HCT116 (cell line): ENCODE data around the gene WBP2NL. TPM values are rescaled to one million over a fixed set of nuclear protein-coding genes. Genes with fewer than 3 reads are reported as not detected.

Experiments
- ATAC-seq: fragments of 200-7000 bp; cut with Tn5 transposase; 2 replicates; pipeline ENCODE4 v1.9.1; 2020; ENCODE audit warnings: mild to moderate bottlenecking, moderate library complexity
- BruUV-seq: library from RNA; stranded (reverse); fragments of 400-500 nt; replicated peaks from 2 replicates; lab custom pipeline; 2021; lab: Mats Ljungman, UMichigan
- CTCF ChIA-PET: fragments of 300-600 bp; sonication (Branson Sonifier 250); formaldehyde crosslinking; loops from one replicate; lab custom pipeline; 2021; ENCODE audit warnings: antibody characterized with exemption; lab: Charles Lee
- POLR2A ChIA-PET: fragments of 300-600, 350-600 bp; sonication (Branson Sonifier 250); formaldehyde crosslinking; loops from one replicate; lab custom pipeline; 2021; ENCODE audit warnings: antibody characterized with exemption; lab: Charles Lee
- RAD21 ChIA-PET, 2 experiments: fragments of 300-600 bp; sonication (Branson Sonifier 250); formaldehyde crosslinking; loops; one replicate each; lab custom pipeline; 2023; ENCODE audit warnings: low total read pairs in 2 of 2; ENCODE audit not compliant: uncharacterized antibody in 2 of 2, unreplicated experiment in 2 of 2, low non-redundant PET in 1 of 2; lab: Charles Lee
- DNase-seq: peaks from one replicate; pipeline ENCODE4 v3.0.0-alpha.2; 2010; ENCODE audit warnings: low read depth, low spot score
- H2AFZ ChIP-seq: fragments of 200-600 bp; shearing (Covaris generic), sonication (generic); 2 replicates; pipeline ENCODE4 v1.6.1; 2017; ENCODE audit warnings: low read depth, mixed run types, mixed read lengths, antibody characterized with exemption, low read length; ENCODE audit not compliant: poor library complexity, severe bottlenecking
- H3K27ac ChIP-seq: 2 replicates; pipeline ENCODE4 v1.5.1; 2012; ENCODE audit warnings: low read depth, low read length
- H3K27me3 ChIP-seq: fragments of 200-600 bp; sonication (generic); 2 replicates; pipeline ENCODE4 v1.6.1; 2016; ENCODE audit warnings: mixed run types, low read length, mixed read lengths; ENCODE audit not compliant: insufficient read depth
- H3K36me3 ChIP-seq, 2 experiments: fragments of 200-500 bp in 1 of 2; fragments of 200-600 bp in 1 of 2; sonication (Bioruptor generic) in 1 of 2; sonication (generic) in 1 of 2; 2 replicates each; pipeline versions ENCODE4 v1.5.1 to v1.6.1; 2014 to 2016; ENCODE audit warnings: low read length in 2 of 2, inconsistent platforms in 1 of 2, mixed read lengths in 1 of 2, mixed run types in 1 of 2; ENCODE audit not compliant: insufficient read depth in 2 of 2, control insufficient read depth in 1 of 2
- H3K4me1 ChIP-seq, 2 experiments: fragments of 200-600 bp in 1 of 2; sonication (generic) in 1 of 2; 2 replicates each; pipeline versions ENCODE4 v1.5.1 to v1.6.1; 2012 to 2017; ENCODE audit warnings: low read length in 2 of 2, inconsistent platforms in 1 of 2, mild to moderate bottlenecking in 1 of 2, mixed read lengths in 1 of 2, mixed run types in 1 of 2, moderate library complexity in 1 of 2; ENCODE audit not compliant: insufficient read depth in 2 of 2, control insufficient read depth in 1 of 2
- H3K4me2 ChIP-seq: fragments of 200-600 bp; sonication (generic); 2 replicates; pipeline ENCODE4 v1.6.1; 2017; ENCODE audit warnings: mixed run types, low read length, mixed read lengths
- H3K4me3 ChIP-seq, 2 experiments: fragments of 200-600 bp in 1 of 2; sonication (generic) in 1 of 2; replicated peaks in 1 of 2; 2 replicates each; pipeline ENCODE4 v1.5.1; 2011 to 2016; ENCODE audit warnings: low read length in 2 of 2, control low read depth in 1 of 2, low read depth in 1 of 2, mild to moderate bottlenecking in 1 of 2, mixed read lengths in 1 of 2, mixed run types in 1 of 2
- H3K79me2 ChIP-seq: fragments of 200-600 bp; sonication (generic); 2 replicates; pipeline ENCODE4 v1.6.1; 2017; ENCODE audit warnings: mild to moderate bottlenecking, mixed run types, low read length, moderate library complexity, mixed read lengths; ENCODE audit not compliant: insufficient read depth
- H3K9ac ChIP-seq: fragments of 200-600 bp; sonication (generic); 2 replicates; pipeline ENCODE4 v1.6.1; 2016; ENCODE audit warnings: low read length, mixed read lengths
- H3K9me2 ChIP-seq: fragments of 200-600 bp; sonication (generic), shearing (Covaris generic); 2 replicates; pipeline ENCODE4 v1.6.1; 2017; ENCODE audit warnings: mixed run types, mild to moderate bottlenecking, moderate library complexity; ENCODE audit not compliant: insufficient read depth
- H3K9me3 ChIP-seq, 2 experiments: fragments of 200-500 bp in 1 of 2; fragments of 200-600 bp in 1 of 2; sonication (Bioruptor generic) in 1 of 2; sonication (generic) in 1 of 2; 2 replicates each; pipeline ENCODE4 v1.6.1; 2014 to 2017; ENCODE audit warnings: low read length in 2 of 2, mixed read lengths in 2 of 2, inconsistent platforms in 1 of 2, low read depth in 1 of 2, mild to moderate bottlenecking in 1 of 2, mixed run types in 1 of 2, moderate library complexity in 1 of 2; ENCODE audit not compliant: control insufficient read depth in 1 of 2, insufficient read depth in 1 of 2
- H4K20me1 ChIP-seq: fragments of 200-600 bp; sonication (generic), shearing (Covaris generic); 2 replicates; pipeline ENCODE4 v1.6.1; 2017; ENCODE audit warnings: mixed run types, mild to moderate bottlenecking, moderate library complexity; ENCODE audit not compliant: insufficient read depth
- CEBPB ChIP-seq: IDR thresholded peaks from 2 replicates; pipeline ENCODE4 v1.6.1; 2012; ENCODE audit warnings: low read depth
- EGR1 ChIP-seq: IDR thresholded peaks from 2 replicates; pipeline ENCODE4 v1.6.1; 2012; ENCODE audit warnings: low read depth
- ELF1 ChIP-seq: IDR thresholded peaks from 2 replicates; pipeline ENCODE4 v1.6.1; 2012; ENCODE audit warnings: low read depth, borderline replicate concordance
- EZH2 ChIP-seq: fragments of 200-600 bp; sonication (generic); IDR thresholded peaks from 2 replicates; pipeline ENCODE4 v1.6.1; 2017; ENCODE audit warnings: antibody characterized with exemption, mixed run types
- EZH2phosphoT487 ChIP-seq: fragments of 200-600 bp; IDR thresholded peaks from 2 replicates; pipeline ENCODE4 v1.6.1; 2018; ENCODE audit warnings: antibody characterized with exemption, borderline replicate concordance
- FOSL1 ChIP-seq: IDR thresholded peaks from 2 replicates; pipeline ENCODE4 v1.6.1; 2012; ENCODE audit warnings: low read depth
- JUND ChIP-seq: IDR thresholded peaks from 2 replicates; pipeline ENCODE4 v1.6.1; 2012
- POLR2A ChIP-seq: IDR thresholded peaks from 2 replicates; pipeline ENCODE4 v1.7.0; 2011; ENCODE audit warnings: borderline replicate concordance; ENCODE audit not compliant: insufficient read depth, insufficient read length; ENCODE audit errors: extremely low read depth
- POLR2AphosphoS5 ChIP-seq: IDR thresholded peaks from 2 replicates; pipeline ENCODE4 v1.6.1; 2011; ENCODE audit warnings: mild to moderate bottlenecking, low read depth, low read length, moderate library complexity
- RAD21 ChIP-seq: IDR thresholded peaks from 2 replicates; pipeline ENCODE4 v1.6.1; 2012; ENCODE audit warnings: low read depth, mild to moderate bottlenecking
- SIN3A ChIP-seq: IDR thresholded peaks from 2 replicates; pipeline ENCODE4 v1.6.1; 2012; ENCODE audit warnings: low read depth
- SP1 ChIP-seq: IDR thresholded peaks from 2 replicates; pipeline ENCODE4 v1.6.1; 2012; ENCODE audit warnings: low read depth
- SRF ChIP-seq: IDR thresholded peaks from 2 replicates; pipeline ENCODE4 v1.6.1; 2012; ENCODE audit warnings: low read depth
- TCF7L2 ChIP-seq: IDR thresholded peaks from 2 replicates; pipeline ENCODE4 v1.7.0; 2011; ENCODE audit warnings: borderline replicate concordance, inconsistent platforms; ENCODE audit not compliant: insufficient read depth, insufficient read length; ENCODE audit errors: extremely low read depth
- YY1 ChIP-seq: IDR thresholded peaks from 2 replicates; pipeline ENCODE4 v1.6.1; 2011; ENCODE audit warnings: low read length, low read depth, moderate library complexity, mild to moderate bottlenecking; ENCODE audit not compliant: insufficient replicate concordance; ENCODE audit errors: extremely low read depth
- ZBTB33 ChIP-seq: IDR thresholded peaks from 2 replicates; pipeline ENCODE4 v1.6.1; 2011; ENCODE audit warnings: mild to moderate bottlenecking, low read length, moderate library complexity; ENCODE audit not compliant: insufficient replicate concordance; ENCODE audit errors: extremely low read depth
- ZFX ChIP-seq: fragments of 450-650 bp; IDR thresholded peaks from 2 replicates; pipeline ENCODE4 v1.6.1; 2017
- ZNF274 ChIP-seq: fragments of 200-500 bp; sonication (Bioruptor generic); IDR thresholded peaks from 2 replicates; pipeline ENCODE4 v1.6.1; 2014; ENCODE audit warnings: mild to moderate bottlenecking, low read depth, low read length, inconsistent platforms
- intact Hi-C: fragments of 100-400 bp; cut with micrococcal nuclease; formaldehyde crosslinking; loops from 2 replicates; pipeline ENCODE4 v1.10.0; 2022
- total RNA-seq: library from RNA; stranded (reverse); gene quantifications from one replicate; pipeline ENCODE4 v1.2.1, GENCODE V29; 2021; ENCODE audit not compliant: unreplicated experiment
- TF ChIP-seq, protein P1 (sequence below), 3 experiments: fragments of 200-600 bp in 1 of 3; sonication (generic) in 1 of 3; IDR thresholded peaks in 2 of 3; conservative IDR thresholded peaks in 1 of 3; 2 replicates each; pipeline ENCODE4 v1.5.1; 2012 to 2017; ENCODE audit warnings: low read depth in 2 of 3, low read length in 2 of 3, antibody characterized with exemption in 1 of 3, borderline replicate concordance in 1 of 3, control low read depth in 1 of 3, mild to moderate bottlenecking in 1 of 3, mixed read lengths in 1 of 3, mixed run types in 1 of 3, moderate library complexity in 1 of 3; ENCODE audit not compliant: insufficient read depth in 1 of 3
- TF ChIP-seq, protein P2 (sequence below): IDR thresholded peaks from 2 replicates; pipeline ENCODE4 v1.6.1; 2012

The WBP2NL gene
- total RNA-seq, 1 experiment from 2014 or later, result not detected

- H3K36me3 ChIP-seq, result no peaks in the 10 kb centered on the region
- H3K4me2 ChIP-seq, result no peak overlapping the region
- no peaks in the 10 kb centered on the region for H3K27me3 ChIP-seq
- H3K4me3 ChIP-seq, result no peak overlapping the region
- ATAC-seq (no peak), DNase-seq (no peak)
- ChIA-PET POLR2A (interaction anchor here (0.6 kb wide), 1 partner anchor 12 kb away, joined by 4 read pairs; no protein-coding TSS in a partner anchor), CTCF (interaction anchor here (1.0 kb wide), 1 partner anchor 144 kb away, joined by 3 read pairs; no protein-coding TSS in a partner anchor), RAD21 (no interaction called here)
- H3K9me3 ChIP-seq, result no peaks in the 10 kb centered on the region; a peak in 1 of 4 replicates
- H3K4me1 ChIP-seq, result peaks cover 0 to 17% of the 10 kb centered on the region in 2 experiments; a peak in 1 of 4 replicates
- H3K9ac ChIP-seq, result no peak overlapping the region
- no peaks in the 10 kb centered on the region for H3K9me2 ChIP-seq
- H4K20me1 ChIP-seq, result no peaks in the 10 kb centered on the region
- no peak overlapping the region for H3K27ac ChIP-seq
- no TSS peak for BruUV-seq
- no peak overlapping the region for H2AFZ ChIP-seq
- intact Hi-C loops, result loop anchor here (5.0 kb wide), 1 partner anchor 144 kb away; no protein-coding TSS in a partner anchor
- H3K79me2 ChIP-seq, result no peaks in the 10 kb centered on the region
- TF ChIP-seq FOSL1 (no peak), ZFX (no peak), SIN3A (no peak), ELF1 (no peak), POLR2AphosphoS5 (no peak), SRF (no peak), JUND (no peak), TCF7L2 (no peak), ZNF274 (no peak), EZH2 (no peak), SP1 (no peak), POLR2A (no peak), EZH2phosphoT487 (no peak), RAD21 (no peak), CEBPB (no peak), YY1 (no peak), EGR1 (no peak), ZBTB33 (no peak)
- TF ChIP-seq, protein P1, sequence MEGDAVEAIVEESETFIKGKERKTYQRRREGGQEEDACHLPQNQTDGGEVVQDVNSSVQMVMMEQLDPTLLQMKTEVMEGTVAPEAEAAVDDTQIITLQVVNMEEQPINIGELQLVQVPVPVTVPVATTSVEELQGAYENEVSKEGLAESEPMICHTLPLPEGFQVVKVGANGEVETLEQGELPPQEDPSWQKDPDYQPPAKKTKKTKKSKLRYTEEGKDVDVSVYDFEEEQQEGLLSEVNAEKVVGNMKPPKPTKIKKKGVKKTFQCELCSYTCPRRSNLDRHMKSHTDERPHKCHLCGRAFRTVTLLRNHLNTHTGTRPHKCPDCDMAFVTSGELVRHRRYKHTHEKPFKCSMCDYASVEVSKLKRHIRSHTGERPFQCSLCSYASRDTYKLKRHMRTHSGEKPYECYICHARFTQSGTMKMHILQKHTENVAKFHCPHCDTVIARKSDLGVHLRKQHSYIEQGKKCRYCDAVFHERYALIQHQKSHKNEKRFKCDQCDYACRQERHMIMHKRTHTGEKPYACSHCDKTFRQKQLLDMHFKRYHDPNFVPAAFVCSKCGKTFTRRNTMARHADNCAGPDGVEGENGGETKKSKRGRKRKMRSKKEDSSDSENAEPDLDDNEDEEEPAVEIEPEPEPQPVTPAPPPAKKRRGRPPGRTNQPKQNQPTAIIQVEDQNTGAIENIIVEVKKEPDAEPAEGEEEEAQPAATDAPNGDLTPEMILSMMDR (IDR thresholded peaks at IDR 0.05 in 2 of 3, conservative IDR thresholded peaks at IDR 0.05 in 1 of 3; ENCODE audit: borderline replicate concordance in 1 of 3, insufficient read depth in 1 of 3, low read depth in 2 of 3, low read length in 2 of 3), result no peak
- TF ChIP-seq, protein P2, sequence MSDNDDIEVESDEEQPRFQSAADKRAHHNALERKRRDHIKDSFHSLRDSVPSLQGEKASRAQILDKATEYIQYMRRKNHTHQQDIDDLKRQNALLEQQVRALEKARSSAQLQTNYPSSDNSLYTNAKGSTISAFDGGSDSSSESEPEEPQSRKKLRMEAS, result no peak
Observed at GRCh38 chr22:41968601-41969000, 30.0 kb upstream of the WBP2NL start.
